Measurements from ENCODE around the gene DIDO1. TPM values are rescaled to one million over a fixed set of nuclear protein-coding genes. Genes with fewer than 3 reads are reported as not detected.
A peak's percentile ranks its signal among the peaks of the same experiment; 100 is the strongest.

Gene DIDO1
- total and polyA plus RNA-seq, 9 of the 15 experiments (the other 6 are each of a cell fraction or from before 2014, with no cell fraction given): 4.4 to 46.8 (median 31.2) TPM

GRCh38 chr20:62875419-62876361 is 50.6 kb downstream of the DIDO1 start (continued):
- TF ChIP-seq ZNF639 (CRISPR knock-in tag; conservative IDR thresholded peaks at IDR 0.05 in 1 of 2, IDR thresholded peaks at IDR 0.05 in 1 of 2): peak in 1 of 2 experiments; percentile 47; a peak in 1 of 4 replicates
- TF ChIP-seq SIN3B (IDR thresholded peaks at IDR 0.05; ENCODE audit: low read depth): no peak
- 0 out of 2 replicates have a peak, but pooled peaks have one; percentile 48 for TF ChIP-seq E2F3 (CRISPR knock-in tag; IDR thresholded peaks at IDR 0.05)
- peak in 1 of 2 experiments; percentile 59 for TF ChIP-seq MAZ (CRISPR knock-in tag; conservative IDR thresholded peaks at IDR 0.05 in 1 of 2, IDR thresholded peaks at IDR 0.05 in 1 of 2)
- peak; percentile 65 for TF ChIP-seq CTBP1 (IDR thresholded peaks at IDR 0.05; ENCODE audit: borderline replicate concordance)
- TF ChIP-seq ZNF395 (CRISPR knock-in tag; IDR thresholded peaks at IDR 0.05): 0 out of 2 replicates have a peak, but pooled peaks have one; percentile 28
- TF ChIP-seq BMI1 (IDR thresholded peaks at IDR 0.05; ENCODE audit: low read length): no peak
- TF ChIP-seq MED1 (CRISPR knock-in tag; IDR thresholded peaks at IDR 0.05; ENCODE audit: borderline replicate concordance): no peak
- TF ChIP-seq KAT2B (IDR thresholded peaks at IDR 0.05; ENCODE audit: low read depth, low read length): no peak
- TF ChIP-seq RFX1 (IDR thresholded peaks at IDR 0.05): no peak
- TF ChIP-seq SNRNP70 (optimal IDR thresholded peaks at IDR 0.05; ENCODE audit: low read depth, low read length): no peak
- TF ChIP-seq ZNF175 (CRISPR knock-in tag; IDR thresholded peaks at IDR 0.05; ENCODE audit: low read depth): 0 out of 2 replicates have a peak, but pooled peaks have one; percentile 34
- TF ChIP-seq MYBL2 (IDR thresholded peaks at IDR 0.05; ENCODE audit: low read depth): no peak
- TF ChIP-seq MYBL2 (CRISPR knock-in tag; IDR thresholded peaks at IDR 0.05; ENCODE audit: borderline replicate concordance): no peak
- TF ChIP-seq TEAD4 (IDR thresholded peaks at IDR 0.05; ENCODE audit: low read length): peak; percentile 38
- no peak for TF ChIP-seq TEAD4 (CRISPR knock-in tag; IDR thresholded peaks at IDR 0.05; ENCODE audit: borderline replicate concordance)
- no peak for TF ChIP-seq SRSF7 (optimal IDR thresholded peaks at IDR 0.05; ENCODE audit: low read depth, low read length)
- TF ChIP-seq RERE (CRISPR knock-in tag; IDR thresholded peaks at IDR 0.05; ENCODE audit: borderline replicate concordance): no peak
- peak; percentile 10; the same call in 1 of the 2 replicates for TF ChIP-seq EP300 (IDR thresholded peaks at IDR 0.05; ENCODE audit: low read length)

Data from K562 (cell line).